Measurements from ENCODE around the gene MELTF. TPM values are rescaled to one million over a fixed set of nuclear protein-coding genes. Genes with fewer than 3 reads are reported as not detected.

MELTF gene
- total RNA-seq, 2 donors from 2014 or later: 2.6 TPM

- Mint-ChIP-seq H3K4me1 (peaks cover 4% of the 10 kb centered on the region), H3K27me3 (peaks cover 5% of the 10 kb centered on the region), H3K36me3 (ENCODE audit: low read depth) (no peaks in the 10 kb centered on the region), H3K27ac (peak overlapping the region; percentile 74), H3K4me3 (peak overlapping the region; percentile 83)
- ATAC-seq: peak; percentile 81
- H3K9me3 ChIP-seq (ENCODE audit: control insufficient read depth, low read length, poor library complexity, severe bottlenecking): no peaks in the 10 kb centered on the region
- DNase-seq: peak; percentile 63 to 72 (median 63)
These were observed 59.7 kb downstream of the MELTF start for GRCh38 chr3:196969660-196970546.

GRCh38 chr3:196969134-196969659 is 60.4 kb downstream of the MELTF start:
- H3K4me3 Mint-ChIP-seq: peak overlapping the region; percentile 90
- H3K36me3 Mint-ChIP-seq (ENCODE audit: low read depth): no peaks in the 10 kb centered on the region
- H3K4me1 Mint-ChIP-seq: peaks cover 4% of the 10 kb centered on the region
- no peaks in the 10 kb centered on the region for H3K27me3 Mint-ChIP-seq
- no peaks in the 10 kb centered on the region for H3K9me3 ChIP-seq (ENCODE audit: control insufficient read depth, low read length, poor library complexity, severe bottlenecking)
- H3K27ac Mint-ChIP-seq: no peak overlapping the region
- peak; percentile 59 for ATAC-seq
- DNase-seq: peak in 2 of 3 donors; percentile 25 to 30

DNA sequence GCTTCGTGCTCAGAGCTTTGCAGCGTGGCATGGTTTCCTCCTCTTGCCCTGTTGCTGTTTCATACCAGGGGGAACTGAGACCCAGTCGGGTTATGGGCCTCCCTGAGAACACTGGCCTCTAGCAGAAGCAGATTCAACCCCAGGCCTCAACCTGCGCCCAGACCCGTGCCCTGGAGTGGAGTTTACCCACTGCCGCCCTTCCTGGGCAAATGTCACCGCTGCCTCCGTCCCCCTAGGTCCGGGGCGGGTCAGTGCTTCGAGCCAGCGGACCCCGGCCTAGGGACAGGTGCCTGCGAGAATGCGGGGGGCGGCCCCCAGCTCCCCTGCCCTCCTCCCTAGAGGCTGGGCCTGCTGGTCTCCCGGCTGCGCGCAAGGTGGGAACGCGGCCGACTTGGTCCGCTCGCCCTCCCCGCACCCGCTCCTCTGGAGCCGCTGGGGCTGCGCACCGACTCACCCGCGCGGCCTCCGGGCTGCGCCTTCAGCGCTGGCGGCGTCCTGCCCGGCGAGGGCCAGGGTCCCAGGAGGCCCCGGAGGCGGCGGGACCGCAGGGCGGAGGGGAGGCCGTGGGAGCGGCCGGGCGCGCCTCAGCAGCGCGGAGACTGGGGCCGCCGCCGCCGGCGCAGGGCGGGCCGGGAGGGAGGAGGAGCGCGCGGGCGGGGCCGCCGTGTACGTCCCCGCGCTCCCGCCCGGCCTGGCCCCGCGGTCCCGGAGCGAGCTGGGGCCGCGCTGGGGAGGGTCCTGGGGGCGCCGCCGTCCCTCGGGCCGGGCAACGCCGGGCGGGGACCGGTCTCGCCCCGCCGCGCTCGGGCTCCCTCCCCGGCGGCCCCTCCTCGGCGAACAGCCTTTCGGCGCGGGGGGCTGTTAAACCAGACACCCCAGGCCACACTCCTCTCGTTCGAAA is 61.1 kb downstream of the MELTF start, which contains the start of gene PIGZ:
Gene PIGZ, minus strand, starts transcription at position 601 of the 901 bp plus-strand sequence. CDS start 16,802 bp downstream, outside the sequence.
- no peak within 1 kb of the TSS for H3K27ac Mint-ChIP-seq
- H3K4me1 Mint-ChIP-seq: peaks cover 4% of the 10 kb centered on the region
- DNase-seq (peak; percentile 17 to 36 (median 21)), ATAC-seq (peak; percentile 78)
- peak within 1 kb of the TSS; percentile 90 for H3K4me3 Mint-ChIP-seq
- H3K36me3 Mint-ChIP-seq (ENCODE audit: low read depth): no peaks in the 10 kb centered on the region
- no peaks in the 10 kb centered on the region for H3K9me3 ChIP-seq (ENCODE audit: control insufficient read depth, low read length, poor library complexity, severe bottlenecking)
- H3K27me3 Mint-ChIP-seq: no peaks in the 10 kb centered on the region

GRCh38 chr3:196967412-196968232 is 62.0 kb downstream of the MELTF start:
- no peaks in the 10 kb centered on the region for H3K9me3 ChIP-seq (ENCODE audit: control insufficient read depth, low read length, poor library complexity, severe bottlenecking)
- Mint-ChIP-seq H3K27ac (no peak overlapping the region), H3K27me3 (no peaks in the 10 kb centered on the region), H3K4me3 (peak overlapping the region; percentile 75), H3K36me3 (ENCODE audit: low read depth) (no peaks in the 10 kb centered on the region), H3K4me1 (peaks cover 6% of the 10 kb centered on the region)
- ATAC-seq: no peak
- DNase-seq: no peak

DNA sequence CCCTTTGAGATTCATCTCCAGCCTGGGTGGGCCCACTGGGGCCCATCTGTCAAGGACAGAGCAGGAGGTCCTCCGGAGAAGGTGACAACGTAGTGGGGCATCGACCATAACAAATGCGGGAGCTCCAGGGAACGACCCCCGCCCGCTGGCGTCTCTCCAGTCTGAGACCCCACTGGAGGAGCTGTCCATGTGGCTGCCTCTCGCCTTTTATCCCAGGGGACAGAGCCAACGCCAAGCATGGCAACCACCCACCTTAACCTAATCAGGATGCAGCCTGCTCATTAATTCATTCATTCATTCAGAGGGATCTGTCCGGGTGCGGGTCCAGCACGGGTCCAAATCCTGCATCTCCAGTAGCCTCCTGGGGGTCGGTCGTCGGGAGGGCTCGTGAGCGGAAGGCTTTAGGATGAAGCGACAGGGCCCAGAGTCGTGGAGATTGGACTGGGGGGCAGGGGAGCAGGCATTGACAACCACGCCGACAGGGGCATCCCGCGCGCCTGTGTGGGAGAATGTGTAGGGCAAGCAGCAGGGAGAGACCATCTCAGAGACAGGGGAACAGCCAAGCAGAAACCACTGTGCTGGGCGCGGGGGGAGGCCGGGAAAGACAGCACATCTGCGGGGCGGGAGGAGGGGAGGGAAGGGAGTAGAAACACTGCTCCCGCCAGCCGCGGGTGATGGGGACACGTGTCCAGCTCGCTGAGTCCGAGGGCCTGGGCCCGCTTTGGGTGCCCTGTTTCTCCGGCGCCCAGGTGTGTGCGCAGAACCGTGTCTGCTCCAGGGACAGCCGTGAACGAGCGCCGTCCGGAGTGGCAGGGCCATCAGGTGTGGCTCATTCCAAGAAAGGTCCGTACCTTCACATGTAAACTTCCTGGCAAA is 62.9 kb downstream of the MELTF start:
- peak overlapping the region; percentile 36 for H3K4me3 Mint-ChIP-seq
- H3K36me3 Mint-ChIP-seq (ENCODE audit: low read depth): no peaks in the 10 kb centered on the region
- no peaks in the 10 kb centered on the region for H3K27me3 Mint-ChIP-seq
- peaks cover 6% of the 10 kb centered on the region for H3K4me1 Mint-ChIP-seq
- H3K9me3 ChIP-seq (ENCODE audit: control insufficient read depth, low read length, poor library complexity, severe bottlenecking): no peaks in the 10 kb centered on the region
- ATAC-seq: no peak
- no peak overlapping the region for H3K27ac Mint-ChIP-seq
- no peak for DNase-seq

DNA sequence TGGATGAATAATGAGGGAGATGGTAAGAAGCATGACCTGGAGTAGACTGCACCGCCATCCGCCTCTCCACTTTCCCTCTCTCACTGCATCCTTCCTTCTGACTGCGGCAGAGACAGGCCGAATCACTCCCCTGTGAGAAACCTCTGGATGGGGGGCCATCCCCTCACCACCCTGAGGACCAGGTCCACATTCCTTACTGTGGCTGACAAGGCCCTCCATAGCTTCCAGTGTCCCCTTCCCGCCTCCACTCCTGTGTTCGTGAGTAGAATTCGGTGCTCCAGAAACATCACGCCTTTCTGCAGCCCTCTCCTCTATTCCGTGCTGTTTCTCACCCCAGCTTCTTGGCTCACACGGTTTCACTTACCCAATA is 63.8 kb downstream of the MELTF start:
- H3K4me3 Mint-ChIP-seq: no peak overlapping the region

GRCh38 chr3:196965112-196965803 is 64.4 kb downstream of the MELTF start:
- H3K9me3 ChIP-seq (ENCODE audit: control insufficient read depth, low read length, poor library complexity, severe bottlenecking): no peaks in the 10 kb centered on the region
- H3K4me3 Mint-ChIP-seq: no peak overlapping the region
- ATAC-seq (no peak), DNase-seq (no peak)
- H3K27ac Mint-ChIP-seq: peak overlapping the region; percentile 16
- no peaks in the 10 kb centered on the region for H3K27me3 Mint-ChIP-seq
- peaks cover 6% of the 10 kb centered on the region for H3K4me1 Mint-ChIP-seq
- H3K36me3 Mint-ChIP-seq (ENCODE audit: low read depth): no peaks in the 10 kb centered on the region

More for the DNA sequence above, 63.8 kb downstream of the MELTF start:
- no peak for ATAC-seq
- H3K36me3 Mint-ChIP-seq (ENCODE audit: low read depth): no peaks in the 10 kb centered on the region
- H3K27me3 Mint-ChIP-seq: no peaks in the 10 kb centered on the region
- no peaks in the 10 kb centered on the region for H3K9me3 ChIP-seq (ENCODE audit: control insufficient read depth, low read length, poor library complexity, severe bottlenecking)
- peaks cover 6% of the 10 kb centered on the region for H3K4me1 Mint-ChIP-seq
- H3K27ac Mint-ChIP-seq: no peak overlapping the region
- DNase-seq: no peak

DNA sequence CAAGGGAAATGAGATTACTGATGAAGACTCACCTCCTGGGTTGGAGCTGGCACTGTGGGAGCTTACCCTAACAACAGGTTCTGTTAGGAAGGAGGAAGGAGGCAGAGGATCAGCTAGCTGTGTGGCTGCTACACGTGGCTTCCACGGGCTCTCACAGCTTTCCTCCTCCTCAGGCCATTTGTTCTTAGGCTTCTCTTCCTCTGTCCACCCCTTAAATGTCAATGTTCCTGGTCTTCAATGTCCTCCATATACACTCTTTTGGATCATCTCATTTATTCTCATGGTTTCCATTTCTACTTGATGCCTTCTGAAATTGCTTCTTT is 66.0 kb downstream of the MELTF start:
- ATAC-seq: no peak
- Mint-ChIP-seq H3K4me3 (no peak overlapping the region), H3K4me1 (peaks cover 9% of the 10 kb centered on the region), H3K27me3 (peaks cover 5% of the 10 kb centered on the region), H3K36me3 (ENCODE audit: low read depth) (peaks cover 4% of the 10 kb centered on the region), H3K27ac (no peak overlapping the region)
- DNase-seq: no peak
- H3K9me3 ChIP-seq (ENCODE audit: control insufficient read depth, low read length, poor library complexity, severe bottlenecking): no peaks in the 10 kb centered on the region

DNA sequence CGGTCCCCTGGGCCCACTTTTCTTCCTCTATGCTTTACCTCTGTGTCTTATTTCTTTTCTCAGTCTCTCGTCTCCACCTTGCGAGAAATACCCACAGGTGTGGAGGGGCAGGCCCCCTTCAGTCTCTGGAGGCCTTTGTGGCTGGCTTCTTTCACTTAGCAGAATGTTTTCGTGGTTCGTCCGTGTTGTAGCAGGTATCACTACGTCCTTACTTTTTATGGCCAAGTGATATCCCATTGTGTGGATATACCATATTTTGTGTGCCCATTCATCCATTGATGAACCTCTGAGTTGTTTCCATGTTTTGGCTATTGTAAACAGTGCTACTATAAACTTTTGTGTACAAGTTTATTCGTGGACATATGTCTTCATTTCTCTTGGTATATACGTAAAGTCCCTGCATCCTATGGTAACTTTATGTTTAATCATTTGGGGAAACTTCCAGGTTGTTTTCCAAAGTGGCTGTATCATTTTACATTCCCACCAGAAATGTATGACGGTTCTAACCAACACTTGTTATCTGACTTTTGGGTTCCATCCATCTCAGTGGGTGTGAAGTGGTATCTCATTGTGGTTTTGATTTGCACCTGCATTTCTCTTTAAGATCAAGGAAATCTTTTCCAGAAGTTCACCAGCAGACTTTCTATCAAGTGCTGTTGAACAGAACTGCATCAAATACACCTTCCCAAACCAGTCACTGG is 66.5 kb downstream of the MELTF start:
- H3K27me3 Mint-ChIP-seq: peaks cover 5% of the 10 kb centered on the region
- H3K36me3 Mint-ChIP-seq (ENCODE audit: low read depth): peaks cover 4% of the 10 kb centered on the region
- DNase-seq: no peak
- no peaks in the 10 kb centered on the region for H3K9me3 ChIP-seq (ENCODE audit: control insufficient read depth, low read length, poor library complexity, severe bottlenecking)
- no peak overlapping the region for H3K27ac Mint-ChIP-seq
- no peak overlapping the region for H3K4me3 Mint-ChIP-seq
- H3K4me1 Mint-ChIP-seq: peaks cover 7% of the 10 kb centered on the region
- ATAC-seq: no peak

- DNase-seq (no peak), ATAC-seq (no peak)
- Mint-ChIP-seq H3K27me3 (peaks cover 5% of the 10 kb centered on the region), H3K27ac (no peak overlapping the region), H3K36me3 (ENCODE audit: low read depth) (peaks cover 4% of the 10 kb centered on the region), H3K4me3 (no peak overlapping the region), H3K4me1 (peaks cover 4% of the 10 kb centered on the region)
- no peaks in the 10 kb centered on the region for H3K9me3 ChIP-seq (ENCODE audit: control insufficient read depth, low read length, poor library complexity, severe bottlenecking)
These were observed 67.3 kb downstream of the MELTF start for GRCh38 chr3:196962108-196962929.
